Transverse colon (tissue), 4 donors: ENCODE measurements around the gene FITM1. TPM values are rescaled to one million over a fixed set of nuclear protein-coding genes. Genes with fewer than 3 reads are reported as not detected.
A peak's percentile ranks its signal among the peaks of the same experiment; 100 is the strongest.

Experiments used
- DNase-seq: peaks from one replicate; pipeline ENCODE4 v3.0.0-alpha.2; 2019
- H3K27ac ChIP-seq, 4 donors: fragments of 200-600 bp; sonication (generic); 2 replicates each; pipeline ENCODE4 v1.5.1; 2016 to 2018; ENCODE audit warnings: inconsistent platforms in 4 of 4
- H3K27me3 ChIP-seq: fragments of 200-600 bp; sonication (generic); 2 replicates; pipeline ENCODE4 v1.5.1; 2017; ENCODE audit warnings: inconsistent platforms
- H3K36me3 ChIP-seq, 4 donors: fragments of 200-600 bp; sonication (generic); 2 replicates each; pipeline ENCODE4 v1.5.1; 2017 to 2019; ENCODE audit warnings: inconsistent platforms in 4 of 4
- H3K4me1 ChIP-seq, 4 donors: fragments of 200-600 bp; sonication (generic); 2 replicates each; pipeline ENCODE4 v1.5.1; 2017 to 2020; ENCODE audit warnings: inconsistent platforms in 4 of 4
- H3K4me3 ChIP-seq, 4 donors: fragments of 200-600 bp; sonication (generic); 1 replicate in 1 of 4; 2 replicates in 3 of 4; pipeline versions ENCODE4 v1.5.1 to v1.6.1; 2017 to 2019; ENCODE audit warnings: inconsistent platforms in 4 of 4
- H3K9me3 ChIP-seq, 2 donors: fragments of 200-600 bp; sonication (generic); 2 replicates each; pipeline ENCODE4 v1.5.1; 2017 to 2019; ENCODE audit warnings: inconsistent platforms in 2 of 2
- EP300 ChIP-seq: sonication (generic); formaldehyde crosslinking; IDR thresholded peaks from one replicate; pipeline ENCODE4 v1.6.1; 2017; ENCODE audit warnings: antibody characterized with exemption, low read depth
- POLR2A ChIP-seq: fragments of 450-650 bp; IDR thresholded peaks from one replicate; pipeline ENCODE4 v1.6.1; 2016; ENCODE audit warnings: antibody characterized with exemption, mild to moderate bottlenecking, moderate library complexity
- POLR2AphosphoS5 ChIP-seq, 3 donors: sonication (generic); formaldehyde crosslinking; IDR thresholded peaks; one replicate each; pipeline ENCODE4 v1.6.1; 2016; ENCODE audit warnings: antibody characterized with exemption in 3 of 3
- WGBS, 2 donors: methylation state at CpG; one replicate each; pipeline ENCODE4 v1.1.5; 2018; ENCODE audit warnings: low coverage in 1 of 2; 5-methylcytosine and 5-hydroxymethylcytosine counted together
- in situ Hi-C, 4 donors: fragments of 200-750 bp; cut with MboI; loops; one replicate each; pipeline versions ENCODE4 v1.15.0 to v1.15.1; 2017; ENCODE audit warnings: low sequenced_read_pairs in 3 of 4, low pct_ligation_motif_present in 1 of 4, low pct_unique_long_range_greater_than_20kb in 1 of 4
- intact Hi-C: fragments of 100-400 bp; cut with DNase I; formaldehyde crosslinking; loops from one replicate; pipeline ENCODE4 v1.15.1; 2023; ENCODE audit warnings: low total_unique reads
- total RNA-seq, 4 donors: library from RNA; depleted of rRNA; stranded (reverse); fragments of >200 nt; gene quantifications; one replicate each; pipeline ENCODE4 v1.1.0, GENCODE V29; 2016
- TF ChIP-seq, protein P1 (sequence below), 5 experiments: fragments of 200-600 bp in 3 of 5; fragments of 450-650 bp in 2 of 5; sonication (generic) in 3 of 5; IDR thresholded peaks; 1 replicate in 2 of 5; 2 replicates in 3 of 5; pipeline ENCODE4 v1.5.1; 2016 to 2017; ENCODE audit warnings: antibody characterized with exemption in 5 of 5, inconsistent platforms in 3 of 5, mild to moderate bottlenecking in 2 of 5, moderate library complexity in 1 of 5

The FITM1 gene
- total RNA-seq, 4 donors from 2014 or later = 1.4 to 1.6 TPM; not detected in 2

DNA sequence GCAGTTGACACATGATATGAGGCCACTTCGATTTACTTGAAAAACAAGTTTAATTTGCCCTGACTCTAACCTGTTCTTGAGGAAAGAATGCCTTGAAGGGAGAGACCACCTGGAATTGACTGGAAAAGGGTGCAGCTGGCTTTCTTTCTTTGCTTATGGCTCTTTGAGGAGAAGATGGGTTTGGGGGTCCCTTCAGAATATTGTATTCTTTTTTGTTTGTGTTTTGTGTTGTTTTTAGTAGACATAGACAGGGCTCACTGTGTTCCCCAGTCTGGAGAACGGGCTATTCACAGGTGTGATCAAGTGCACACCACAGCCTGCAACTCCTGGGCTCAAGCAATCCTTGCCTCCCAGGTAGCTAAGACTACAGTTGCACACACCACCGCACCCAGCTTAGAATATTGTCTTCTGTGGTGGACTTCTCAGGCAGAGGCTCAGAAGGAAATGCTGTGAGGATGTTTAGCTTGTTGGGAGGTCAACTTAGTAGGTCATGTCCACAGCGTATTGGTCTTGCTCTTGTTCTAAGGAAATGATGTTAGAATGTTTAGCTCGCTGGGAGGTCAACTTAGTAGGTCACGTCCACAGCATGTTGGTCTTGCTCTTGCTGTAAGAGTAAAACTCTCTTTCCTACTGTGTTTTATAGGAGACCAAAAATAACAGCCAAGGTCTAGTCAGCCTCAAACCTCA is 14.2 kb upstream of the FITM1 start:
- in situ Hi-C loops = no loop called here
- no peak for TF ChIP-seq EP300
- no peak for TF ChIP-seq POLR2AphosphoS5 (IDR thresholded peaks at IDR 0.05)
- TF ChIP-seq, protein P1, sequence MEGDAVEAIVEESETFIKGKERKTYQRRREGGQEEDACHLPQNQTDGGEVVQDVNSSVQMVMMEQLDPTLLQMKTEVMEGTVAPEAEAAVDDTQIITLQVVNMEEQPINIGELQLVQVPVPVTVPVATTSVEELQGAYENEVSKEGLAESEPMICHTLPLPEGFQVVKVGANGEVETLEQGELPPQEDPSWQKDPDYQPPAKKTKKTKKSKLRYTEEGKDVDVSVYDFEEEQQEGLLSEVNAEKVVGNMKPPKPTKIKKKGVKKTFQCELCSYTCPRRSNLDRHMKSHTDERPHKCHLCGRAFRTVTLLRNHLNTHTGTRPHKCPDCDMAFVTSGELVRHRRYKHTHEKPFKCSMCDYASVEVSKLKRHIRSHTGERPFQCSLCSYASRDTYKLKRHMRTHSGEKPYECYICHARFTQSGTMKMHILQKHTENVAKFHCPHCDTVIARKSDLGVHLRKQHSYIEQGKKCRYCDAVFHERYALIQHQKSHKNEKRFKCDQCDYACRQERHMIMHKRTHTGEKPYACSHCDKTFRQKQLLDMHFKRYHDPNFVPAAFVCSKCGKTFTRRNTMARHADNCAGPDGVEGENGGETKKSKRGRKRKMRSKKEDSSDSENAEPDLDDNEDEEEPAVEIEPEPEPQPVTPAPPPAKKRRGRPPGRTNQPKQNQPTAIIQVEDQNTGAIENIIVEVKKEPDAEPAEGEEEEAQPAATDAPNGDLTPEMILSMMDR (IDR thresholded peaks at IDR 0.05) = no peak
- TF ChIP-seq POLR2A = no peak
- Histone ChIP-seq H3K4me1 (peaks cover 11 to 18% (median 17%) of the 10 kb centered on the region in 4 donors), H3K27me3 (no peaks in the 10 kb centered on the region), H3K36me3 (peaks cover 0 to 35% (median 16%) of the 10 kb centered on the region in 4 donors), H3K27ac (peak overlapping the region in 2 of 4 donors; percentile 97 to 99), H3K9me3 (no peaks in the 10 kb centered on the region), H3K4me3 (peak overlapping the region in 3 of 4 donors; percentile 63 to 77 (median 74))
- WGBS, 2 donors = 77% methylated on average over 4 to 6 of the region's 6 CpGs
- intact Hi-C loops = no loop called here
- no peak for DNase-seq

DNA sequence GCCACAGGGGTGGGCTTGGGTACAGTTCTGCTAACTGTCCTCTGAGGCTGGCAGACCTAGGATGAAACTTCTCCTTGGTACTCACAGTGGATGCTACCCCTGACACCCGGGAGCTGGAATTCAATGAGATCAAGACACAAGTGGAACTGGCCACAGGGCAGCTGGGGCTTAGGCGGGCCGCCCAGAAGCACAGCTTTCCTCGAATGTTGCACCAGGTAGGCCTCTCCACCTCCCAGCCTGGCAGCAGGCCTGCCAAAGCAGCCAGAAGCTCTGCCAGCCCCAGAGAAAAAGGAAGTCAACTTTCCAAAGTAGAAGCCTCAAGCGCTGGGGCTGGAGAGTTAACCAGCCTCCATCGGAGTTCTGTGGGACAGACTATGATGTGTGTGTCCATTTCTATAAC is 13.3 kb upstream of the FITM1 start:
- no peak overlapping the region for H3K27ac ChIP-seq
- no peak overlapping the region for H3K4me3 ChIP-seq
- no peaks in the 10 kb centered on the region for H3K27me3 ChIP-seq
- no peaks in the 10 kb centered on the region for H3K9me3 ChIP-seq
- TF ChIP-seq POLR2A (no peak), POLR2AphosphoS5 (IDR thresholded peaks at IDR 0.05) (no peak), EP300 (no peak)
- TF ChIP-seq, protein P1 (IDR thresholded peaks at IDR 0.05) = no peak
- DNase-seq = no peak
- in situ Hi-C loops (no loop called here), intact Hi-C loops (no loop called here)
- H3K4me1 ChIP-seq = peaks cover 11 to 18% (median 17%) of the 10 kb centered on the region in 4 donors
- H3K36me3 ChIP-seq = peaks cover 0 to 44% (median 21%) of the 10 kb centered on the region in 4 donors
- WGBS, 2 donors = 98% methylated on average over 6 of the region's 6 CpGs; no CpG with 5 or more reads in 1 of the 2 donors

DNA sequence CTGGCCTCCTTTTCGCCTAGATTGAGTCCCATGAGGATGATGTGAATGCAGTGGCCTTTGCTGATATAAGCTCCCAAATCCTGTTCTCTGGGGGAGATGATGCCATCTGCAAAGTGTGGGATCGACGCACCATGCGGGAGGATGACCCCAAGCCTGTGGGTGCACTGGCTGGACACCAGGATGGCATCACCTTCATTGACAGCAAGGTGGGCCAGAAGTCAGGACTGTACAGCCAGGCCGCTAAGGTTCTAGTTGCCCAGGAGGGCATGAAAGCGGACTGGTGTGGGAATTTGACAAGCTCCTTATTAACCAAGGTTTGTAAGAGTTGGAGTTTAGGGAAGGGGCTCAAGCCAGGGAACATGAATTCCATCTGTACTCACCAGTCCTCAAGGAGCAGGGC is 10.8 kb upstream of the FITM1 start:
- WGBS, 2 donors = 97% methylated on average over 6 of the region's 6 CpGs; no CpG with 5 or more reads in 1 of the 2 donors
- Histone ChIP-seq H3K4me3 (no peak overlapping the region), H3K36me3 (peaks cover 0 to 62% (median 26%) of the 10 kb centered on the region in 4 donors), H3K27me3 (no peaks in the 10 kb centered on the region), H3K9me3 (no peaks in the 10 kb centered on the region), H3K4me1 (peaks cover 11 to 13% (median 11%) of the 10 kb centered on the region in 4 donors), H3K27ac (no peak overlapping the region)
- in situ Hi-C loops = no loop called here
- intact Hi-C loops = no loop called here
- TF ChIP-seq, protein P1 (IDR thresholded peaks at IDR 0.05) = no peak
- no peak for TF ChIP-seq EP300
- no peak for TF ChIP-seq POLR2A
- no peak for TF ChIP-seq POLR2AphosphoS5 (IDR thresholded peaks at IDR 0.05)
- DNase-seq = no peak

DNA sequence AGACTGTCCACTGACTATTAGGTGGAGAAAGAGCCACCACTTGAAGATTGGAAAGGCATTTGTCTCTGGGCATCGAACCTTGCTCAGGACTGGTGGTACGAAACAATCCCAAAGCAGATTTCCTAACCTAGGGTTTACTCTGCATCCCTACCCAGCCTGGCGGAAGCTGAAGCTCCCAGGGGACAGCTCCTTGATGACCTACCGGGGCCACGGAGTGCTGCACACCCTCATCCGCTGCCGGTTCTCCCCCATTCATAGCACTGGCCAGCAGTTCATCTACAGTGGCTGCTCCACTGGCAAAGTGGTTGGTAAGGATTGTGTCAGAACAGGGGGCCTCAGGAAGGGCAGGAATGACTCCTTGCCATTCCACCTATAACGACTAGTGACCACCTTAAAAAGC is 9.2 kb upstream of the FITM1 start:
- no peak overlapping the region for H3K4me3 ChIP-seq
- intact Hi-C loops = no loop called here
- H3K36me3 ChIP-seq = peaks cover 0 to 62% (median 26%) of the 10 kb centered on the region in 4 donors
- no peaks in the 10 kb centered on the region for H3K9me3 ChIP-seq
- TF ChIP-seq POLR2AphosphoS5 (IDR thresholded peaks at IDR 0.05) (no peak), EP300 (no peak), POLR2A (no peak)
- TF ChIP-seq, protein P1 (IDR thresholded peaks at IDR 0.05) = no peak
- in situ Hi-C loops = no loop called here
- 96% methylated on average over 8 of the region's 8 CpGs; no CpG with 5 or more reads in 1 of the 2 donors for WGBS, 2 donors
- H3K4me1 ChIP-seq = peaks cover 3 to 5% (median 4%) of the 10 kb centered on the region in 4 donors
- DNase-seq = no peak
- H3K27ac ChIP-seq = no peak overlapping the region
- H3K27me3 ChIP-seq = no peaks in the 10 kb centered on the region
